HepG2 (cell line): ENCODE measurements around the gene ANKRD11. TPM values are rescaled to one million over a fixed set of nuclear protein-coding genes. Genes with fewer than 3 reads are reported as not detected.

ENCODE experiments used
- FIP1L1 ChIP-seq: fragments of 200-400 bp; formaldehyde crosslinking; IDR thresholded peaks from 2 replicates; pipeline ENCODE4 v1.6.1; 2018; ENCODE audit warnings: low read depth, mild to moderate bottlenecking, low read length, moderate library complexity, borderline replicate concordance; ENCODE audit not compliant: insufficient read depth
- HDAC1 ChIP-seq: sonication (generic); formaldehyde crosslinking; IDR thresholded peaks from 2 replicates; pipeline ENCODE4 v1.5.1; 2020; ENCODE audit warnings: mild to moderate bottlenecking, missing genetic modification reagents
- SIX1 ChIP-seq: sonication (generic); formaldehyde crosslinking; IDR thresholded peaks from 2 replicates; pipeline ENCODE4 v1.4.0; 2020; ENCODE audit warnings: missing genetic modification reagents, borderline replicate concordance
- SRSF4 ChIP-seq: fragments of 200-400 bp; formaldehyde crosslinking; IDR thresholded peaks from one replicate; pipeline ENCODE4 v1.6.1; 2018; ENCODE audit warnings: mild to moderate bottlenecking, low read depth, low read length, moderate library complexity; ENCODE audit not compliant: poor library complexity, severe bottlenecking
- ZIK1 ChIP-seq: sonication (generic); formaldehyde crosslinking; IDR thresholded peaks from 2 replicates; pipeline ENCODE4 v1.5.0; 2020; ENCODE audit warnings: mild to moderate bottlenecking, low read depth, missing genetic modification reagents, borderline replicate concordance
- ZKSCAN5 ChIP-seq: sonication (generic); formaldehyde crosslinking; IDR thresholded peaks from 2 replicates; pipeline ENCODE4 v1.5.1; 2020; ENCODE audit warnings: mild to moderate bottlenecking, missing genetic modification reagents
- ZNF7 ChIP-seq: IDR thresholded peaks from 2 replicates; pipeline ENCODE4 v1.6.1; 2016; ENCODE audit warnings: missing biosample characterization, missing genetic modification reagents
- ZNF749 ChIP-seq: sonication (generic); formaldehyde crosslinking; IDR thresholded peaks from 2 replicates; pipeline ENCODE4 v1.8.0; 2022; ENCODE audit warnings: mild to moderate bottlenecking, missing genetic modification reagents, moderate library complexity, borderline replicate concordance
- ZNF790 ChIP-seq: sonication (generic); formaldehyde crosslinking; IDR thresholded peaks from 2 replicates; pipeline ENCODE4 v1.8.0; 2022; ENCODE audit warnings: missing genetic modification reagents, mild to moderate bottlenecking, borderline replicate concordance
- polyA plus RNA-seq, 8 experiments: library from polyadenylated mRNA; depleted of rRNA in 3 of 8; stranded (reverse) in 7 of 8; unstranded in 1 of 8; fragments of >200 nt; fragmentation: Illumina TruSeq in 4 of 8; extraction: Trizol in 4 of 8; gene quantifications; 2 replicates each; pipeline versions ENCODE4 v1.2.1 to v1.2.3, GENCODE V29; 2011 to 2016; ENCODE audit warnings: low read depth in 4 of 8, missing spikeins in 1 of 8, mixed read lengths in 1 of 8; ENCODE audit not compliant: insufficient read depth in 1 of 8
- total RNA-seq, 5 experiments: library from RNA; depleted of rRNA; stranded (reverse); fragments of >200 nt; fragmentation: Illumina TruSeq; extraction: Trizol; gene quantifications; 2 replicates each; pipeline ENCODE4 v1.2.3, GENCODE V29; 2016; ENCODE audit warnings: low read depth in 1 of 5
- TF ChIP-seq, protein P1 (sequence below), 2 experiments: fragments of 450-650 bp in 1 of 2; sonication (generic) in 1 of 2; formaldehyde crosslinking; IDR thresholded peaks; 2 replicates each; pipeline versions ENCODE4 v1.5.0 to v1.8.0; 2020 to 2022; ENCODE audit warnings: mild to moderate bottlenecking in 1 of 2, missing genetic modification reagents in 1 of 2
- TF ChIP-seq, protein P2 (sequence below): IDR thresholded peaks from 2 replicates; pipeline ENCODE4 v1.6.1; 2012; ENCODE audit warnings: low read length, improper control_type of control experiment
- TF ChIP-seq, protein P3 (sequence below): IDR thresholded peaks from 2 replicates; pipeline ENCODE4 v1.6.1; 2016
- TF ChIP-seq, protein P4 (sequence below): IDR thresholded peaks from 2 replicates; pipeline ENCODE4 v1.4.0; 2020; ENCODE audit warnings: mild to moderate bottlenecking, missing genetic modification reagents
- TF ChIP-seq, protein P5 (sequence below): sonication (generic); formaldehyde crosslinking; IDR thresholded peaks from 2 replicates; pipeline ENCODE4 v1.5.0; 2020; ENCODE audit warnings: mild to moderate bottlenecking, missing genetic modification reagents

Gene ANKRD11
- total and polyA plus RNA-seq, 2 of the 13 experiments (the other 11 are each of a cell fraction or from before 2014, with no cell fraction given), result 21.4 to 38.4 TPM

DNA sequence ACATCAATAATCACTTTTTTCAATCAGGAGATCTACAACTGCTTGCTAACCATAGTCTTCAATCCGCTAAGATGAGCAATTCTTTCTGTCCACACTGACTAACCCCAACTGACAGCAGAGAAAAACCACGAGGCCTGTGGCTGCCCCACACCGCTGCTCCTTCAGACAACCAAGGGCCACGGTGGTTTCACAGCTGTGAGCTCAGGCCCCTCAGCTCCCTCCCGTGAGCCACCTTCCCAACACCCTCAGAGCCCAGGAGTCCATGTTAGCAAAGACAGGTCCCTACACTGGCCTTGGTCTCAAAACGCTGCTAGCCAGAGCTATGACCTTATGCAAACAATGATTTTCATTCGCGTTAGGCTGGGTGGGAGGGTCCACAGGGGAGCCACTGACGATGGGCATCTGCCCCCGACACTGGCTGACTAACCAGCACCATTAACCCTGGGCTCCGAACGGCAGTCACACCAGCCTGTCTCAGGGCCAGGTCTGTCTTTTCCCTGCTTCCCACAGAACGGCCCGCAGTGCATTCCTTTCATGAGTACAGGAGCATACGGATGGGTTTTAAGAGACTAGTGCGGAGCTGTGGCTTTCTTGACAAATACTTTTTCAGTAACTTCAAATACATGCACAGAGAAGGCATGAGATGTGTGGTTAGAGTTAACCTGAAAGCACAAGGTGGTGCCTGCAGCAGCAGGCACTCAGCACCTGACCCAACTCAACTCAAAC, 67.3 kb downstream of the ANKRD11 start (continued):
- TF ChIP-seq, protein P1, sequence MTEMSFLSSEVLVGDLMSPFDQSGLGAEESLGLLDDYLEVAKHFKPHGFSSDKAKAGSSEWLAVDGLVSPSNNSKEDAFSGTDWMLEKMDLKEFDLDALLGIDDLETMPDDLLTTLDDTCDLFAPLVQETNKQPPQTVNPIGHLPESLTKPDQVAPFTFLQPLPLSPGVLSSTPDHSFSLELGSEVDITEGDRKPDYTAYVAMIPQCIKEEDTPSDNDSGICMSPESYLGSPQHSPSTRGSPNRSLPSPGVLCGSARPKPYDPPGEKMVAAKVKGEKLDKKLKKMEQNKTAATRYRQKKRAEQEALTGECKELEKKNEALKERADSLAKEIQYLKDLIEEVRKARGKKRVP (CRISPR knock-in tag; IDR thresholded peaks at IDR 0.05), result no peak
- no peak for TF ChIP-seq SRSF4
- no peak for TF ChIP-seq FIP1L1
- TF ChIP-seq ZNF749 (CRISPR knock-in tag), result no peak
- TF ChIP-seq, protein P2, sequence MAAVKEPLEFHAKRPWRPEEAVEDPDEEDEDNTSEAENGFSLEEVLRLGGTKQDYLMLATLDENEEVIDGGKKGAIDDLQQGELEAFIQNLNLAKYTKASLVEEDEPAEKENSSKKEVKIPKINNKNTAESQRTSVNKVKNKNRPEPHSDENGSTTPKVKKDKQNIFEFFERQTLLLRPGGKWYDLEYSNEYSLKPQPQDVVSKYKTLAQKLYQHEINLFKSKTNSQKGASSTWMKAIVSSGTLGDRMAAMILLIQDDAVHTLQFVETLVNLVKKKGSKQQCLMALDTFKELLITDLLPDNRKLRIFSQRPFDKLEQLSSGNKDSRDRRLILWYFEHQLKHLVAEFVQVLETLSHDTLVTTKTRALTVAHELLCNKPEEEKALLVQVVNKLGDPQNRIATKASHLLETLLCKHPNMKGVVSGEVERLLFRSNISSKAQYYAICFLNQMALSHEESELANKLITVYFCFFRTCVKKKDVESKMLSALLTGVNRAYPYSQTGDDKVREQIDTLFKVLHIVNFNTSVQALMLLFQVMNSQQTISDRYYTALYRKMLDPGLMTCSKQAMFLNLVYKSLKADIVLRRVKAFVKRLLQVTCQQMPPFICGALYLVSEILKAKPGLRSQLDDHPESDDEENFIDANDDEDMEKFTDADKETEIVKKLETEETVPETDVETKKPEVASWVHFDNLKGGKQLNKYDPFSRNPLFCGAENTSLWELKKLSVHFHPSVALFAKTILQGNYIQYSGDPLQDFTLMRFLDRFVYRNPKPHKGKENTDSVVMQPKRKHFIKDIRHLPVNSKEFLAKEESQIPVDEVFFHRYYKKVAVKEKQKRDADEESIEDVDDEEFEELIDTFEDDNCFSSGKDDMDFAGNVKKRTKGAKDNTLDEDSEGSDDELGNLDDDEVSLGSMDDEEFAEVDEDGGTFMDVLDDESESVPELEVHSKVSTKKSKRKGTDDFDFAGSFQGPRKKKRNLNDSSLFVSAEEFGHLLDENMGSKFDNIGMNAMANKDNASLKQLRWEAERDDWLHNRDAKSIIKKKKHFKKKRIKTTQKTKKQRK, result no peak
- TF ChIP-seq ZNF790 (CRISPR knock-in tag), result no peak
- no peak for TF ChIP-seq SIX1
- TF ChIP-seq HDAC1 (CRISPR knock-in tag), result peak; percentile 56
- no peak for TF ChIP-seq ZKSCAN5
- TF ChIP-seq, protein P3, sequence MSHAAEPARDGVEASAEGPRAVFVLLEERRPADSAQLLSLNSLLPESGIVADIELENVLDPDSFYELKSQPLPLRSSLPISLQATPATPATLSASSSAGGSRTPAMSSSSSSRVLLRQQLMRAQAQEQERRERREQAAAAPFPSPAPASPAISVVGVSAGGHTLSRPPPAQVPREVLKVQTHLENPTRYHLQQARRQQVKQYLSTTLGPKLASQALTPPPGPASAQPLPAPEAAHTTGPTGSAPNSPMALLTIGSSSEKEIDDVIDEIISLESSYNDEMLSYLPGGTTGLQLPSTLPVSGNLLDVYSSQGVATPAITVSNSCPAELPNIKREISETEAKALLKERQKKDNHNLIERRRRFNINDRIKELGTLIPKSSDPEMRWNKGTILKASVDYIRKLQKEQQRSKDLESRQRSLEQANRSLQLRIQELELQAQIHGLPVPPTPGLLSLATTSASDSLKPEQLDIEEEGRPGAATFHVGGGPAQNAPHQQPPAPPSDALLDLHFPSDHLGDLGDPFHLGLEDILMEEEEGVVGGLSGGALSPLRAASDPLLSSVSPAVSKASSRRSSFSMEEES, result no peak
- TF ChIP-seq, protein P4, sequence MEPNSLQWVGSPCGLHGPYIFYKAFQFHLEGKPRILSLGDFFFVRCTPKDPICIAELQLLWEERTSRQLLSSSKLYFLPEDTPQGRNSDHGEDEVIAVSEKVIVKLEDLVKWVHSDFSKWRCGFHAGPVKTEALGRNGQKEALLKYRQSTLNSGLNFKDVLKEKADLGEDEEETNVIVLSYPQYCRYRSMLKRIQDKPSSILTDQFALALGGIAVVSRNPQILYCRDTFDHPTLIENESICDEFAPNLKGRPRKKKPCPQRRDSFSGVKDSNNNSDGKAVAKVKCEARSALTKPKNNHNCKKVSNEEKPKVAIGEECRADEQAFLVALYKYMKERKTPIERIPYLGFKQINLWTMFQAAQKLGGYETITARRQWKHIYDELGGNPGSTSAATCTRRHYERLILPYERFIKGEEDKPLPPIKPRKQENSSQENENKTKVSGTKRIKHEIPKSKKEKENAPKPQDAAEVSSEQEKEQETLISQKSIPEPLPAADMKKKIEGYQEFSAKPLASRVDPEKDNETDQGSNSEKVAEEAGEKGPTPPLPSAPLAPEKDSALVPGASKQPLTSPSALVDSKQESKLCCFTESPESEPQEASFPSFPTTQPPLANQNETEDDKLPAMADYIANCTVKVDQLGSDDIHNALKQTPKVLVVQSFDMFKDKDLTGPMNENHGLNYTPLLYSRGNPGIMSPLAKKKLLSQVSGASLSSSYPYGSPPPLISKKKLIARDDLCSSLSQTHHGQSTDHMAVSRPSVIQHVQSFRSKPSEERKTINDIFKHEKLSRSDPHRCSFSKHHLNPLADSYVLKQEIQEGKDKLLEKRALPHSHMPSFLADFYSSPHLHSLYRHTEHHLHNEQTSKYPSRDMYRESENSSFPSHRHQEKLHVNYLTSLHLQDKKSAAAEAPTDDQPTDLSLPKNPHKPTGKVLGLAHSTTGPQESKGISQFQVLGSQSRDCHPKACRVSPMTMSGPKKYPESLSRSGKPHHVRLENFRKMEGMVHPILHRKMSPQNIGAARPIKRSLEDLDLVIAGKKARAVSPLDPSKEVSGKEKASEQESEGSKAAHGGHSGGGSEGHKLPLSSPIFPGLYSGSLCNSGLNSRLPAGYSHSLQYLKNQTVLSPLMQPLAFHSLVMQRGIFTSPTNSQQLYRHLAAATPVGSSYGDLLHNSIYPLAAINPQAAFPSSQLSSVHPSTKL, result peak; percentile 64; the same call in 1 of the 2 replicates
- no peak for TF ChIP-seq ZIK1 (CRISPR knock-in tag)
- TF ChIP-seq ZNF7, result no peak
- TF ChIP-seq, protein P5, sequence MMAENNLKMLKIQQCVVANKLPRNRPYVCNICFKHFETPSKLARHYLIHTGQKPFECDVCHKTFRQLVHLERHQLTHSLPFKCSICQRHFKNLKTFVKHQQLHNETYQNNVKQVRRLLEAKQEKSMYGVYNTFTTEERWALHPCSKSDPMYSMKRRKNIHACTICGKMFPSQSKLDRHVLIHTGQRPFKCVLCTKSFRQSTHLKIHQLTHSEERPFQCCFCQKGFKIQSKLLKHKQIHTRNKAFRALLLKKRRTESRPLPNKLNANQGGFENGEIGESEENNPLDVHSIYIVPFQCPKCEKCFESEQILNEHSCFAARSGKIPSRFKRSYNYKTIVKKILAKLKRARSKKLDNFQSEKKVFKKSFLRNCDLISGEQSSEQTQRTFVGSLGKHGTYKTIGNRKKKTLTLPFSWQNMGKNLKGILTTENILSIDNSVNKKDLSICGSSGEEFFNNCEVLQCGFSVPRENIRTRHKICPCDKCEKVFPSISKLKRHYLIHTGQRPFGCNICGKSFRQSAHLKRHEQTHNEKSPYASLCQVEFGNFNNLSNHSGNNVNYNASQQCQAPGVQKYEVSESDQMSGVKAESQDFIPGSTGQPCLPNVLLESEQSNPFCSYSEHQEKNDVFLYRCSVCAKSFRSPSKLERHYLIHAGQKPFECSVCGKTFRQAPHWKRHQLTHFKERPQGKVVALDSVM, result no peak
